ENCODE results near the gene KLF15.

Gene KLF15

DNA sequence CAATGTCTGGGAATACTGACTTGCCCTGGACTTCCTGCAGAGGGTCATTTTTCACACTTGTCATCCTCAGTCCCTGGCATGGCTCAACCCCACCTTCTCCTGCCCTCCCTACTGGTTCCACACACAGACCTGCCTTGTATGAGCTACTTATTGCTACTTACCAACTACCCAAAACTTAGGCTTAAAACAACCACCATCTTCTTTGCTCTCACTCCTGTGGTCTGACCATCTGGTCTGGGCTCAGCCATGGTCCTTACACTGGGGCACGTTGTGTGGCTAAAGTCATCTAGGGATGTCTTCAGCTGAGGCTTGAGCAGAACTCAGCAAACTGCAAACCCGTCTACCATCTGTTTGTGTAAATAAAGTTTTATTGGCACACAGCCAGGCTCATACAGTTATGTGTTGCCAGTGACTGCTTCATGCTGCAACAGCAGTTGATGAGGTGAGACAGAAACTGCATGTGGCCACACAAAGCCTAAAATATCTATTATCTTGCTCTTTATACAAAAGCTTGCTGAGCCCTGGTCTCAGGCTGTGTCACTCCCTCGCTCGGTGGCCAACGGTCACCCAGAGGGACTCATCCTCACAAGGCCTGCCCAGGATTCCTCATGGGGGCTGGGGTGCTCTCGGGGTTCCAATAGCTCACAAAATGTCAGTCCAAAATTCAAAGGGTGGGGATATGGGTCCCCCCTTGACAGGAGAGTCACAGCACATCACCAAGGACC is 43.5 kb downstream of the KLF15 start:
- Mint-ChIP-seq H3K9me3 (peaks cover 0 to 1% of the 10 kb centered on the region in 2 donors), H3K4me3 (no peak overlapping the region), H3K27me3 (peaks cover 28 to 46% of the 10 kb centered on the region in 2 donors), H3K36me3 (ENCODE audit: insufficient read depth) (no peaks in the 10 kb centered on the region), H3K4me1 (ENCODE audit: low read depth in 2 of 2) (no peaks in the 10 kb centered on the region), H3K27ac (no peak overlapping the region)
- ATAC-seq (replicated peaks) (no peak), DNase-seq (no peak)

DNA sequence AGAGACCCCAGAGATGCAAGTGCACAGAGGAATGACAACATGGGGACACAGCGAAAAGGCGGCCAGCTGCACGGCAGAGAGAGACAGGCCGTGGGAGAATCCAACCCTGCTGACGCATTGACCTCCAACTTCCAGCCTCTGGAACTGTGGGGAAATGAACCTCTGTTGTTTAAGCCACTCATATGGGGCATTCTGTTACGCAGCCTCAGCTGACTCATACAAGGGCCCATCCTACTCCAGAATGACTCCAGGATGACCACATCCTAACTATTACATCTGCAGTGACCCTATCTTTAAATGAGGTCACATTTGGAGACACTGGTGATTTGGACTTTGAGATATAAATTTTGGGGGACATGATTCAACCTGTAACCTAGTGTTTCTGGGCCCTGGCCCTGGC is 44.0 kb downstream of the KLF15 start:
- peaks cover 0 to 1% of the 10 kb centered on the region in 2 donors for H3K9me3 Mint-ChIP-seq
- no peaks in the 10 kb centered on the region for H3K4me1 Mint-ChIP-seq (ENCODE audit: low read depth in 2 of 2)
- ATAC-seq (replicated peaks) (no peak), DNase-seq (no peak)
- no peak overlapping the region for H3K27ac Mint-ChIP-seq
- no peaks in the 10 kb centered on the region for H3K36me3 Mint-ChIP-seq (ENCODE audit: insufficient read depth)
- H3K27me3 Mint-ChIP-seq, result peaks cover 30 to 51% of the 10 kb centered on the region in 2 donors
- no peak overlapping the region for H3K4me3 Mint-ChIP-seq

DNA sequence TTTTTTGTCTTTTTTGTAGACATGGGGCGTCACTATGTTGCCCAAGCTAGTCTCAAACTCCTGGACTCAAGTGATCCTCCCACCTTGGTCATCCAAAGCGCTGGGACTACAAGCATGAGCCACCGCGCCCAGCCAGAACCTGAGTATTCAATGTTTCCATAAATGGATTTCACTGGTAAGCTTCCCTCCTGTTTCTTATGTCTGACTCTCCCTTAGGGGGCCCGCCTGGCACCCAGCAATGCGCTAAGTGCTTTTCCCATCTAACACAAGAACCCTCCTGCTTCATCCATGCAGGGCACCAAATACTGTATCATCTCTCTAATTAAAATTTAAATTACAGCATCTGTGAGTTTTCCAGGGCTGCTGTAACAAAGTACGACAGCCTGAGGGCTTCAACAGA is 44.9 kb downstream of the KLF15 start:
- H3K4me3 Mint-ChIP-seq, result no peak overlapping the region
- peaks cover 0 to 1% of the 10 kb centered on the region in 2 donors for H3K9me3 Mint-ChIP-seq
- H3K27ac Mint-ChIP-seq, result no peak overlapping the region
- ATAC-seq (replicated peaks), result no peak
- H3K36me3 Mint-ChIP-seq (ENCODE audit: insufficient read depth), result no peaks in the 10 kb centered on the region
- H3K27me3 Mint-ChIP-seq, result peaks cover 29 to 56% of the 10 kb centered on the region in 2 donors
- no peaks in the 10 kb centered on the region for H3K4me1 Mint-ChIP-seq (ENCODE audit: low read depth in 2 of 2)
- DNase-seq, result no peak

DNA sequence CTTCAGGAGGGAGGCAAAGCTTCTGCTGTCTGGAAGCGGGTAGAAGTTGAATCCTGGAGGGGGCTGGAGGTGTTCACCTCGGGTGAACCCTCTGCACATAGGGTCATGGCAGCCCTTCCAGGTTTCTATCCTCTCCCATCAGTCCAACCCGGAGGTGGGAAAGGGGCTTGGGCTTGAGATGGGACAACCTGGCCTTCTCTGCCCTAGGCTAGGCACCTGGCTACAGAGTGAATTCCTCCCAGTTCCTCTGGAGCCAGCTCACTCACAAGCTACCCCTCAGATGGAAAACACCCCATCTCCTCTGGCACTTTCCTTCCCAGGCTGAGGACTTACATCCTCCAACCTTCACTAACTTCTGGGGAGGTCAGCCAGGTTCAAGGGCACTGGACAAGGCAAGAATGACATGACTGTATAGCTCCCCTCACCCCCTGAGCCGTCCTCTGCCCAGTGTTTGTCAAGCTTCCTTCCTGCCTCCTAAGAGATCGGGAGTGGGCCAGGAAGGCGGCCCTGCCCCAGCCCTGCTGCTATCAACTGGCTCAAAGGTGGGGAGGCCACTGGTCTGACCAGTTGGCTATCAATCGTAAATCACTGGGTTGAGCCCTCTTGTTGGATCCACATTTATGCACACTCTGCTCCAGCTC is 45.8 kb downstream of the KLF15 start:
- ATAC-seq (replicated peaks), result no peak
- Mint-ChIP-seq H3K27me3 (peaks cover 36 to 58% of the 10 kb centered on the region in 2 donors), H3K36me3 (ENCODE audit: insufficient read depth) (no peaks in the 10 kb centered on the region), H3K27ac (no peak overlapping the region), H3K4me3 (no peak overlapping the region), H3K4me1 (ENCODE audit: low read depth in 2 of 2) (no peaks in the 10 kb centered on the region), H3K9me3 (no peaks in the 10 kb centered on the region)
- no peak for DNase-seq

DNA sequence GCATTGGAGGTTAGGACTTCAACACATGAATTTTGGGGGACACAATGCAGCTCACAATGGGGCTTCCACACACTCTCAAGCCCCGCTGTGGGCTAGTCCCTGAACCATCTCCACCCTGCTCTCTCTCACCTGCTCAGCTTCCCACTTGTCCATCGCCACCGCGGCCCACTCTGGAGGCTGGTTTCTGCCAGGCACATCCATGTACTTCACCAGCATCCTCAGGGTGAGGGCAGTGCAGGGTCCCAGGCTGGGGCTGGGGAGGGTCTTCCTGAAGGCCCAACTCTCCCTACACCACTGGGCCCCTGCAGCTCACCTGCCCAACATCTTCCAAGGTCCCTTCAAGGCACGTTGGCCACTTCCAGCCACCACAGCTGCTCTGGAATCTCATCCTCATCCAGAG is 46.4 kb downstream of the KLF15 start:
- peaks cover 31 to 55% of the 10 kb centered on the region in 2 donors for H3K27me3 Mint-ChIP-seq
- H3K9me3 Mint-ChIP-seq, result no peaks in the 10 kb centered on the region
- ATAC-seq (replicated peaks) (no peak), DNase-seq (no peak)
- H3K27ac Mint-ChIP-seq, result no peak overlapping the region
- H3K4me1 Mint-ChIP-seq (ENCODE audit: low read depth in 2 of 2), result no peaks in the 10 kb centered on the region
- H3K4me3 Mint-ChIP-seq, result no peak overlapping the region
- no peaks in the 10 kb centered on the region for H3K36me3 Mint-ChIP-seq (ENCODE audit: insufficient read depth)

DNA sequence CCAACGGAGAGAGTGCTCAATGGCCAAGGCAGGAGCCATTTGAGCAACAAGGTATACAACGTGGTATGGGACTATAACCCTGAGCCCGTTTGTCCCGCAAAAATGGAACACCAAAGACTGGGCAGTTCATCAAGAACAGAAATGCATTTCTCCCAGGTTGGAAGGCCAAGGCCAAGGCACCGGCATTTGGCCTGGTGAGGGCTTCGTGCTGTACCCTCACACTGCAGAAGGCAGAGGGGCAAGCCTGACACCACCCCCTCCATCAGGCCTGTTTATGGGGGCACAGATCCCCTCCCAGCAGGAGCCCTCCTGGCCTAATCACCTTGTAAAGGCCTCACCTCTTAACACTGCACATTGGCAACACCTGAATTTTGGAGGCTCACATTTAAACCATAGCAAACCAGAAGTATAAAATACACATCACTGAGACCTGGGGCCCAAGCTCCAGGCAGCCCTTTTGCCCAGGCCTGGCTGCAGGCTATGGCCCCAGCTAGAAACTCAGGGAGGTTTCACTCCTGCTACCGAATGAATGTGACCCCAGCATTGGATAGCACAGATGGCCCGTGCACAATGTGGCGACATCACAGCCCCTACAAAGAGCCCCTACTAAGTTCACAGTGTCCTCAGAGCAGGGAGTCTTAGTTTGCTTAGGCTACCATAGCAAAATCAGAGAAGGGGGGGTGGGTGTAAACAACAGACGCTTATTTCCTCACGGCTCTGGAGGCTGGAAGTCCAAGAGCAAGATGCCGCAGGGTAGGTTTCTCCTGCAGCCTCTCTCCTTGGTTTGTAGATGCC is 47.1 kb downstream of the KLF15 start:
- H3K27ac Mint-ChIP-seq, result no peak overlapping the region
- no peak overlapping the region for H3K4me3 Mint-ChIP-seq
- H3K4me1 Mint-ChIP-seq (ENCODE audit: low read depth in 2 of 2), result no peaks in the 10 kb centered on the region
- H3K9me3 Mint-ChIP-seq, result no peaks in the 10 kb centered on the region
- ATAC-seq (replicated peaks), result no peak
- no peak for DNase-seq
- H3K36me3 Mint-ChIP-seq (ENCODE audit: insufficient read depth), result no peaks in the 10 kb centered on the region
- H3K27me3 Mint-ChIP-seq, result peaks cover 29 to 56% of the 10 kb centered on the region in 2 donors

DNA sequence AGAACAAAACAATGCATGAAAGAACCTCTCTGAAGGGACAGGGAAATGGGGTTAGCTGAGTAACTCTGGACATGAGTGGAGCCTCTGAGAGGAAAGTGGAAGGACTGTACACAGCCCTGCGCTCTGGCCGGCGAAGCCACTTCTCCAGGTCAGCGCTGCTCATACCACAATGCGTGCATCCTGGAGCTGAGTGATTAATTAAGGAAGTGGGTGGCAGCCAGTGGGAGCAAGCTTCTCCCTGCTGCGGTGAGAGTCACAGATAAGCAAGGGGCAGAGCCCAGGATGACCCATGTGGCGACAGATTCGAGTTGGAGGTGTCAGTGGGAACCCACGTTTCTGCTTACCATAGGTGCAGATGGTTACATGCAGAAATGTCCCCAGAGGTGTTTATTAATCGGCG is 48.0 kb downstream of the KLF15 start:
- no peaks in the 10 kb centered on the region for H3K36me3 Mint-ChIP-seq (ENCODE audit: insufficient read depth)
- ATAC-seq (replicated peaks), result no peak
- DNase-seq, result no peak

DNA sequence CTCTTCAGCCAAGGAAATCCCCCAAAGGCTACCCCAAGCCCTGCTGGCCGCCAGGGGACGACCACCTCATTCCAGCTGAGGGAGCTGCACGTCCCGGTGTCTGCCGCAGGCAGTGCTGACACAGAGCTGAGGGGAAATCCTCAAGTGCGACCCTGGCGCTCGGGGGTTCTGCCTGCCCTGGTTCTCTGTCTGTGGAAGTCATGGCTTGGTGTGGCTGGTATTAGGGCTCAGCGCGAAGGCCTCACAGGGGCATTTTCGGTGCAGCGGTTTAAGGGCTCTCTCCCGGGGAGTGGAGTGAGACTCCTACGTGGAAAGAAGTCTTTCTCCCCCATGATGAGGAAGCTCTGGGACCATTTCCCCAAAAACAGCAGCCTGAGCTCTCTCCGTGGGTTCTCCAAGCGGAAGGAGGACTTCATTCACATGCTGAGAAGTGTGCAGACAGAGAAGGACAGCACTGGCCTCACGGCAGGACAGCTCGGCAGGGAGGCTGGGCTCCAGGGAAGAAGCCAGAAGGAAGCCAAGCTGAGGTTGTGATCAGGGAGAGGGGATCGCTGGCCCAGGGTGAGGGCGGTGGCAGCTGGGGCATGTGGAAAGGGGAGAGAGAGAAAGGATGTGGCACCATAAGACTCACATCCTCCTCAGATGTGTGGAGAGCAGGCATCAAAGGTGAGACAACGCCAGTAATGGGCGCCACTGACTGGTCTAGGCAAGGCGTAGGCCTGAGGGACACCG is 48.6 kb downstream of the KLF15 start:
- no peaks in the 10 kb centered on the region for H3K36me3 Mint-ChIP-seq (ENCODE audit: insufficient read depth)
- H3K27me3 Mint-ChIP-seq, result peaks cover 39 to 56% of the 10 kb centered on the region in 2 donors
- no peak for ATAC-seq (replicated peaks)
- no peak overlapping the region for H3K4me3 Mint-ChIP-seq
- H3K4me1 Mint-ChIP-seq (ENCODE audit: low read depth in 2 of 2), result no peaks in the 10 kb centered on the region
- H3K27ac Mint-ChIP-seq, result no peak overlapping the region
- H3K9me3 Mint-ChIP-seq, result peaks cover 0 to 11% of the 10 kb centered on the region in 2 donors
- no peak for DNase-seq

More for the DNA sequence above, 48.0 kb downstream of the KLF15 start:
- Mint-ChIP-seq H3K9me3 (peaks cover 0 to 5% of the 10 kb centered on the region in 2 donors), H3K4me3 (no peak overlapping the region), H3K27me3 (peaks cover 34 to 56% of the 10 kb centered on the region in 2 donors), H3K27ac (no peak overlapping the region), H3K4me1 (ENCODE audit: low read depth in 2 of 2) (no peaks in the 10 kb centered on the region)

DNA sequence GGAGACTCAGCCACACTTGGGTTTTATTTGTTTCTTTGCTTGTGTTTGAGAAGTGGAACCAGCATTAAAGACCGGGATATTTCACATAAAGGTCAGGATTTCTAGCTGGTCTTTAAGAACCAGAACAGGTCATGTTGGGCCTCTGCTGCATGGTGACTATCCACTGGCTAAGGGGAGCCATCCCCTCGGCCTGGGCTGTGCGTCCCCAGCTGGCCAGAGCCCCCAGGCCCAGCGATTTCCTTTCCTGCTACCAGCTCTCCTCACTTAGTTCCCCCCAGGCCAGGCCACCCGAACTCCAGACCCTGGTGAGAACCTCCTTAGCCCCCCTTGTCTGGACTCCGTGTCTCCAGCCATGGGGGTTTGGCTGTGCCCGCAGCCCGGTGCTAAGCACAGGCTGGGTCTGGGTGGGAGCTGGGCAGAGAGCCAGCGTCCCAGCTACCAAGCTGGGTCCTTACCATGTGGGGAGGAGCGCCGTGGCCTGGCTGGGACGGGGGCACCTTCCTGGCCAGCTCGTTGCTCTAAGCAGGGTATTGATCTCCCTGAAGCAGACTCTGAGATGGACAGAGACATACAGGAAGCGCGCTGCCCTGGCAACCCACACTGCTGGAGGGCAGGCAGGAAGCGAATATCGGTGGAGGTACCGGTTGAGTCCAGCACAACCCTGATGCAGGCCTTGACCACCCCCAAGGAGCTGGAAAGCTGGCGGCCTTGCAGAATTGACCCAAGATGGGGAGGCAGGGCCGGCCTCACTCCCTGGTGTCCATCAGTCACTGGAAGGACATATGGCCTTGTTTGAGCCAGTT is 49.4 kb downstream of the KLF15 start:
- Mint-ChIP-seq H3K4me3 (no peak overlapping the region), H3K27ac (no peak overlapping the region), H3K9me3 (peaks cover 3 to 18% of the 10 kb centered on the region in 2 donors), H3K27me3 (peaks cover 44 to 56% of the 10 kb centered on the region in 2 donors), H3K4me1 (ENCODE audit: low read depth in 2 of 2) (no peaks in the 10 kb centered on the region), H3K36me3 (ENCODE audit: insufficient read depth) (no peaks in the 10 kb centered on the region)
- DNase-seq (no peak), ATAC-seq (replicated peaks) (no peak)

DNA sequence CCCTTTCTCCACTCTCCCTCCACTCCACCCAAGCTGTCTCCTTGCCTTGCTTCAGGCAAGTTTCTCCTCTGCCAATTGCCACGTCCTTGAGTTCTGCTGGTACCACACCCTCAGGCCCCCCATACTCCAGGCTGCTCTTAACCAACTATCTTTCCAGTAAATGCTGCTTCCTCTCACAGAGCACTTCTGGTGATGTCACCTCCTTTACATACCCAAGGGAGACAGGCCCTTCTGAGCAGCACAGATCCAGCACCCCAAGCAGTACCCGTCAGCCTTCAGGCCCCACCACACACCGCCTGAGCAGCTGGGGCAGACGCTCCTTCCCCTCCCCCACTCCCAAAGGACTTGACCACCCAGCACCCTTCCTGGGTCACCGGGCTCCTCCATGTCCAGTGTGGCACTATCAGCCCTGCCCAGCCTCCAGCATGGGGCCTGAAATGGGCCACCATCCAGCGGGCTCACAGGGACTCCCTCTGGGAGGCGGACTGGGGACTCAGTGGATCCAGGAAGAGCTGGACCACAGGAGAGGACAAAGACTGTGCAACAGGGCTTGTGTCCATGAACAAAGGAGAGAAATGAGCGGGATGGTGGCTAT is 50.2 kb downstream of the KLF15 start:
- no peak overlapping the region for H3K4me3 Mint-ChIP-seq
- ATAC-seq (replicated peaks), result no peak
- H3K27me3 Mint-ChIP-seq, result peaks cover 44 to 54% of the 10 kb centered on the region in 2 donors
- no peaks in the 10 kb centered on the region for H3K4me1 Mint-ChIP-seq (ENCODE audit: low read depth in 2 of 2)
- DNase-seq, result no peak
- no peak overlapping the region for H3K27ac Mint-ChIP-seq
- peaks cover 3 to 18% of the 10 kb centered on the region in 2 donors for H3K9me3 Mint-ChIP-seq
- no peaks in the 10 kb centered on the region for H3K36me3 Mint-ChIP-seq (ENCODE audit: insufficient read depth)

DNA sequence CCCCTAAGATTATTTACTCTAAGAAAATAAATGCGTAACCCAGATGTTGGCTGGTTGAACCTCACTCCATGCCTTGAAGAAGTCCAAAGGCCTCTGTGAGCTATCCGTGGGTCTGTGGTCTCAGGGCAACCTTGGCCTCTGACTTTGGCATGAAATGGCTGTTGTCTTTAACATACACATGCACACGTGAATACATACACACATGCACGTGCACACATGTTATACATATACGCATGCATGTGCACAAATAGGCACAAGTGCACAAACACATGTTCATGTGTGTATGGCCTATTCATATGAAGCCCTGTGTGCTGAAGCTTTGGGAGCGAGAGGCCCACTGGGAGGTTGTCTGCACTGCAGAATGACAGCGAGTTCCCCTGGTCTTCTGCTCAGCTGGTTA is 50.8 kb downstream of the KLF15 start:
- Mint-ChIP-seq H3K4me3 (no peak overlapping the region), H3K27me3 (peaks cover 44 to 48% of the 10 kb centered on the region in 2 donors), H3K36me3 (ENCODE audit: insufficient read depth) (peaks cover 3% of the 10 kb centered on the region), H3K4me1 (ENCODE audit: low read depth in 2 of 2) (no peaks in the 10 kb centered on the region), H3K27ac (no peak overlapping the region), H3K9me3 (peaks cover 3 to 18% of the 10 kb centered on the region in 2 donors)
- ATAC-seq (replicated peaks) (no peak), DNase-seq (no peak)

DNA sequence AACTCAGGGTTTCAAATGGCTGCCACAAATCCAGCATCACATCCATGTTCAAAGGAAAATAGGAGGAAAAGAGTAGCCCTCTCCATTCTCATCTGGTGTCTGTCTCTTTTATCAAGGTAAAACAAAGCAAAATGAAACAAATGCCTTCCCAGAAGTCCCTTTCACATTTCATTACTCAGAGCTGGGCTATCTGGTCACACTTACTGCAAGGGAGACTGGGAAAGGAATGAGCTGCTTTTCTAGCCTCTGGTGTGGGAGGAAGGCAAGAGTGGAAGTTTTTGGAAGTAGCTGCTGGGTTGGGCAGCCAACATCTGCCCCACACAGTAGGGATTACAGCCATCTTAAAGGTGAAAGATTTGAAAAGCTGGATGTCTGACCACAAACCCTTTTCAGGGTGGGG is 51.8 kb downstream of the KLF15 start:
- ATAC-seq (replicated peaks) (no peak), DNase-seq (no peak)
- Mint-ChIP-seq H3K4me3 (no peak overlapping the region), H3K27me3 (peaks cover 42 to 45% of the 10 kb centered on the region in 2 donors), H3K9me3 (peaks cover 3 to 18% of the 10 kb centered on the region in 2 donors), H3K27ac (no peak overlapping the region), H3K4me1 (ENCODE audit: low read depth in 2 of 2) (no peaks in the 10 kb centered on the region), H3K36me3 (ENCODE audit: insufficient read depth) (peaks cover 3% of the 10 kb centered on the region)

Measured in effector memory CD8-positive, alpha-beta T cell (primary cell).